NCI-H748 (cell line): Measurements from ENCODE around the gene PEAK3.
A peak's percentile ranks its signal among the peaks of the same experiment; 100 is the strongest.

Experiments
- DNase-seq: peaks from one replicate; lab custom pipeline; 2025; ENCODE audit not compliant: unreplicated experiment; lab: John Stamatoyannopoulos, UW

Gene PEAK3

DNA sequence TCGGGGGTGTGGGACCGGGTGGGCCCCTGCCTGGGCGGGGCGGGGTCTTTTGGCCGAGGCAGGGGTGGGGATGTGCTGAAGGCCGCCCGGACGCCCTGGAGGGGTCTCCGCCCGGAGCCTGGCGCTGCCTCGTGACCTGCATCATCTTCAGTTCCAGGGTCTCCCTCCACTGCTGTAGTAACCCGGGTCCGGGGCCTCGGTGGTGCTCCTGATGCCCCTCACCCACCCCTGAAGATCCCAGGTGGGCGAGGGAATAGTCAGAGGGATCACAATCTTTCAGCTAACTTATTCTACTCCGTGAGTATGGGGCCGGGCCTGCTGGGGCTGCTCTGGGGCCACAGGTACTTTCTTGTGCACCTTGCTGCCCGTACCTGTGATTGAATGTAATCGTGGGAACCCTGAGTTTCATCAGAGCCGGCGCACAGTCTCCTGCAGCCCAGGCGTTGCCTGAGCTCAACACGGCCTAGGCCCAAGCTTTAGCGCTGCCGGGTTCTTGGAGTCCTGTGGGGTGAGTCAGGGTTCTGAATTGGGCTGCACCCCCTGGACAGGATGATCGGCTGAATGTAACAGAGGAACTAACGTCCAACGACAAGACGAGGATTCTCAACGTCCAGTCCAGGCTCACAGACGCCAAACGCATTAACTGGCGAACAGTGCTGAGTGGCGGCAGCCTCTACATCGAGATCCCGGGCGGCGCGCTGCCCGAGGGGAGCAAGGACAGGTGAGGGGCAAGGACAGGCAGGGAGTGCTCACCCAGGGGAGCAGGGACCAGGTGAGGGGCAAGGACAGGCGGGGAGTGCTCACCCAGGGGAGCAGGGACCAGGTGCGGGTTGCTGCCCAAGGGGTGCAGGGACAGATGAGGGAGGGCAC lies 10.5 kb downstream of the PEAK3 start:
- DNase-seq = no peak

DNA sequence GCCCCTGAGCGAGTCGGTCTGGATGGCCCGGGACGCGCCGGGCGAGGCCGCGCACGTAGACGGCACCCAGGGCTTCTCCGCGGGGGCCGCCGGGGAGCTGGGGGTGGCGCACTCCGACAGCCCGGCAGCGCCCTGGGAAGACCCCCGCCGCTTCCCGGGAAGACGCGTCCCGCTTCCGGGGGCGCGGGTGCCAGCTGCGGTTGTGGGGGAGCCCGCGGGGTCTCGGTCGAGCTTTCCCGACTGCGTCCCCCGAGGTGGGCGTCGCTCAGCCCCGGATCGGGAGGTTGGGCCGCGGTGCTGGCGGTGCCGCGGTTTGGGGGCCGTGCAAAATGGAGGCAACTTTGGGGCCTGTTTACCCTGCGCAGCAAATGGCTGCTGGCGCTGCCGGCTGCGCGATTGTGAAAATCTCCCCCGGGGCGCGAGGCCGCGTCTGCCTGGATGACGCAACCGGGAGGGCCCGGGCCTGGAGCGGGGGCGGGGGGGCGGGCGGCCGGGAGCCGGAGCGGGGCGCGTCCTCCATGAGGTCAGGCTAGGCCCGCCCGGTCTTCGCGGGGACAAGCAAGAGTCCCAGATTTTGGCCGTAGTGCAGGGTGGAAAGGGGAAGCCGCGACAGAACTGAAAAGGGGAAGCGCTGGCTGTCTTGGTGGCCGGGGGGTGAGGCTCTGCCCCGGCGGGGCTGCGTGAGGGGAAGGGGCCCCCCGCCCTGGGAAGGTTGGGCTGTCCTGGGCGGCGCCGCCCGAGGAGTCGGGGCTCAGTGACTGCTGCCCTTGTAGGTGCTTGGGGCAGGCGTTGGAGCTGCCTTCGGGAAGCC lies 11.3 kb downstream of the PEAK3 start:
- DNase-seq = peak; percentile 45

DNA sequence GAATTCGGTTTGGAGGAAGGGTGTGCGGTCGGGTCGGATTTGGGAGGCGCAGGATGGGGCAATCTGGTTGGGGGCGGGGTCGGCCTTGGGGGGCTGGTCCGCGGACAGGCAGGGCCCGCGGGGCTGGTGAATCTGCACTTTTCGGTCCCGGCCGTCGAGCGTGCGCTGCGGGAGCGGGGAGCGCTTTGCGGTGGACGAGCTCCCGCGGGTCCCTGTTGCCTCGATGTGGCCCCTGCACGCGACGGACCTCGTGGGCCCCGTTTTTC lies 11.9 kb downstream of the PEAK3 start:
- DNase-seq = no peak

DNA sequence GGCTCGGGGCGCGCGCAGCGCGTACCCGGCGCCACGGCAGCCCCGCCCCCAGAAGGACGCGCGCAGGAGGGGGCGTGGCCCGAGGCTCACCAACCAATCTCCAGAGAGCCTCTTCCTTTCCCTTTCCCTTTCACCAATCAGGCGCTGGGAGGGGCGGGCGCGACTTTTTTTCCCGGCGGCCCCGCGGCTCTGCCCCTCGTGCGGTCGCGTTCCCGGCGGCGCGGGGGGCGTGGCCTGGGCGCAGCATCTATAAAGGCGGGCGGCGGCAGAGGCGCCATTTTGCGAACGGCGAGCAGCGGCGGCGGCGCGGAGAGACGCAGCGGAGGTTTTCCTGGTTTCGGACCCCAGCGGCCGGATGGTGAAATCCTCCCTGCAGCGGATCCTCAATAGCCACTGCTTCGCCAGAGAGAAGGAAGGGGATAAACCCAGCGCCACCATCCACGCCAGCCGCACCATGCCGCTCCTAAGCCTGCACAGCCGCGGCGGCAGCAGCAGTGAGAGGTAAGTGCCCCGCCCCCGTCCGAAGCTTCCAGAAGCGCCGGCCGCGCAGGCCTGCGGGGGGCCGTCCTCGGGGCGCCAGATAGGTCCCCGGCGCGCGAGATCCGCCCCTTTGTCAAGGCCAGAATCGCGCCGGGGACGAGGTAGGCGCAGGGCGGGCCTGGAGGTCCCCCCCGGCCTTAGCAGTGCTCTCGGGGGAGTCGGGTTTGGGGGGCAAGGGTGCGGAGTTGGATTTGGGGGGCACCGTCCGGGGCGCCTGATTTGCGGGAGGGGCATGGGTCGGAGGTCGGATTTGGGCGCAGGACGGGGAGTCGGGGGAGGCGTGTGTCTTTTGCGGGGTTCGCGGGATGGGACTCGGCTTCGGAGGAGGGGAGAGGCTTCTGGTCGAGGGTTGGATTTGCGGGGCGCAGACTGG lies 12.5 kb downstream of the PEAK3 start:
- peak; percentile 91 for DNase-seq

DNA sequence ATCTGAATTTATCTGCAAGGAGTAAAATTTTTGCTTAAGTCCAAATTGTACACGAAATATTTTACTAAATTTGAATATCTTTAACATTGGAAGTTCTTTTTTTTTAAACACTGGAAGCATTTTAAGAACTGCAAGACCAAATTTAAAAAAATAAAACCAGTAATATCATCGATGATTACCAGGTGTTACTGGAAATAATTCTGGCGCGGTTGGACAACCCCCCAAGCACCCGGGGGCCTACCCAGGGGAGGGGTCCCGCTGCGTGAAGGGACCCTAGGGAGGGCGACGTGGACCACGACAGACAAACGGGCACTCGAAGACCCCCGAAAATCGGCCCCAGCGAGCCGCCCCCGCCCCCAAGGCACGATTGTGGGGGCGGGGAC lies 13.1 kb downstream of the PEAK3 start:
- no peak for DNase-seq

DNA sequence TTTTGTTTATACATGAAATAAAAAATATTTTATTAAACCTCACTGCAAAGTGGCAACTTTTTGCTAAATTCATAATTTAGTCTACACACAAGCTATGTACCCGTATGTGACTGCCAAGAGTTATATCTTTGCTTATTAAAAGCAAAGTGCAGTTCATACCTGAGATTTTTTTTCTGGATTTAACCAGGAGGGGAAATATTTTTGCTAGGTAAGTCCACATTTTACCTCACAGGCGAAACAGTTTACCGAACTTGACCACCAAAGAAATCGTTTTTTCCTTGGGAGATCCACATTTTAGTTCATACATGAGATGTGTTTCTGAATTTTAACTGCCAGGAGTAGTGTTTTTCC lies 13.5 kb downstream of the PEAK3 start:
- no peak for DNase-seq

DNA sequence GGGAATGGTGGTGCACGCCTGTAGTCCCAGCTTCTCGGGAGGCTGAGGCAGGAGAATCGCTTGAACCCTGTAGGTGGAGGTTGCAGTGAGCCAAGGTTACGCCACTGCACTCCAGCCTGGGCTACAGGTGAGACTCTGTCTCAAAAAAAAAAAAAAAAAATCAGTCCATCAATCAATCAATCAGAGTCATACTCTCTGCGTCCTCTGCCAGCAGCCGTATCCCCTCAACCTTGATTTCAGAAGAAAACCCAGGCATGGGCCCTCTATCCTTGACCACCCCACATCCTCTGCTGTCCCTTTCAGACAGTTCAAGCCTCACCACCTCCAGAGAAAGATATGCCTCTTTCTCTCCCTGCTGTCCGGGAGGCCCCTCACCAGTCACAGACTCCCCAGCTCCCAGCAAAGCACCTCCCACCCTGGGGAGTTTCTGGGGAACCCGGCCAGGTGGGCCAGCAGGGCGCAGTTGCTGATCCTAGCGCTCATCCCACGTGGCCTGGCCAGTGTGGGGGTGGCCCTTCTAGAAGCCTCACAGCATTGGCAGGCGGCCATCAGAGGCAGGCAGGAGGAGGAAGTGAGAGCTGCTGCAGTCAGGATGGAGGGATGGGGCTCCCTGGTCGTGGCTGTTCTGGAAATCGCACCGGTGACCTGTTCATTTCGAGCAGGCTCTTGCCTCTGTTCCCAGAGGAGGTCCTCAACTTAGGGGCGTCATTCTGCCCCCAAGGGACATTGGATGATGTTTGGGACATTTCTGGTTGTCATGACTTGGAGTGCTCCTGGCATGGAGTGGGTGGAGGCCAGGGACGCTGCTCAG lies 15.6 kb downstream of the PEAK3 start:
- DNase-seq = no peak

DNA sequence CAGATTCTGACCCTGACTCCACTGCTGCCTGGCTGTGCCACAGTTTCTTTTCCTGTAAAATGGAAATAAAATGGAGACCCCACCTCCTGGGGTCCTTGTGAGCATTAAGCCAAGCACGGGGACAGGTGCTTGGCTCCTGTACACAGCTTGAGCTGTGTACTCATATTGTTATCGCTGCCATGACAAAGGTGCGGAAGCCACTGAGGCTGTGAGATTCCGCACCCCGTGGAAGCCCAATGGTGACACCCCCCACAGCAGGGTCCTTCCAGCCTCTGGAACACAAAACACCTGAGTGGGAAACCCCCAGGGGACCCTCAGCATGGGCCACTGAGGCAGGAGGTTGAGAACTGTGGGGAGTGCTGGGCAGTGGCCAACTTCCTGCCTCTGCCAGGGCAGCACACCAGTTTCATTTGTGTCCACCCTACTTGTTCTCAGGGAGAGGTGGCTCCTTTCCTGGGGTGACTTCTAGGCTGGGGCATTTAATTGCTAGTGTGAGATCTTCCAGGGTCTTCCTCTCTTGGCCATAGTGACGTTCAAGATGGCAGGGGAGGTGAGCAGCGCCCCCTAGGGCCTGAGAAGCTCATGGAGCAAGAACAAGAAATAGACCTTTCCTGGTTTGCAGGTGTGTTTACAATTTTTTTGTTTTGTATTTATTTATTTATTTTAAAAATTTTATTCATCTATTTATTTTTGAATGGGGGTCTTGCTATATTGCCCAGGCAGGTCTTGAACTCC lies 20.4 kb downstream of the PEAK3 start:
- DNase-seq = peak; percentile 13

DNA sequence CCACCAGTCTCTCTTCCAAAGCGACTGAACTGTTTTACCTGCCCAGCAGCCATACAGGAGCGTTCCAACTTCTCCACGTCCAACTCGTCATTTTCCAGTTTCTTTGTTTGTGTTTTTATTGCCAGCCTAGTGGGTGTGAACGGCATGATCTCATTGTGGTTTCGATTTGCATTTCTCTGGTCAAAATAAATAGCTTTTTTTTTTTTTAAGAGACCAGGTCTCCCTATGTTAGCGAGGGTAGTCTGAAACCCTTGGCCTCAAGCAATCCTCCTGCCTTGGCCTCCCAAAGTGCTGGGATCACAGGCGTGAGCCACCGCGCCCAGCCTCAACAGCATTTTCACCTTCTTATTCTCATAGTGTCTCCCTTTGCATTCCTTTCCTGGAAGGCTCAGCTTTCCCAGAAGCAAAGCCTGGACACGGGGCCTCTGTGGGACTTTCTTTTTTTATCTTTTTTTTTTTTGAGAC lies 21.6 kb downstream of the PEAK3 start:
- DNase-seq = no peak

DNA sequence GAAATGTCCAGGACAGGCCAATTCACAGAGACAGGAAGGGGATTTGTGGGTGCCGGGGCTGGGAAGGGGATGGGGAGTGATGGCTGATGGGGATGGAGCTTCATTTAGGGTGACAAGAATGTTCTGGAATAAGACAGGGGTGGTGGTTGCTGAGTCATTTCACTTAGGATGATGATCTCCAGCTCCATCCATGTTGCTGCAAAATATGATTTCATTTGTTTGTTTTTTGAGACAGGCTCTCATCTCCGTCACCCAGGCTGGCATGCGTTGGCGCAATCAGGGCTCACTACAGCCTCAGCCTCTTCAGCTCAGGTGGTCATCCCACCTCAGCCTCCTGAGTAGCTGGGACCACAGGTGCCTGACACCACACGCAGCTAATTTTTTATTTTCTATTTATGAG lies 22.6 kb downstream of the PEAK3 start:
- no peak for DNase-seq

DNA sequence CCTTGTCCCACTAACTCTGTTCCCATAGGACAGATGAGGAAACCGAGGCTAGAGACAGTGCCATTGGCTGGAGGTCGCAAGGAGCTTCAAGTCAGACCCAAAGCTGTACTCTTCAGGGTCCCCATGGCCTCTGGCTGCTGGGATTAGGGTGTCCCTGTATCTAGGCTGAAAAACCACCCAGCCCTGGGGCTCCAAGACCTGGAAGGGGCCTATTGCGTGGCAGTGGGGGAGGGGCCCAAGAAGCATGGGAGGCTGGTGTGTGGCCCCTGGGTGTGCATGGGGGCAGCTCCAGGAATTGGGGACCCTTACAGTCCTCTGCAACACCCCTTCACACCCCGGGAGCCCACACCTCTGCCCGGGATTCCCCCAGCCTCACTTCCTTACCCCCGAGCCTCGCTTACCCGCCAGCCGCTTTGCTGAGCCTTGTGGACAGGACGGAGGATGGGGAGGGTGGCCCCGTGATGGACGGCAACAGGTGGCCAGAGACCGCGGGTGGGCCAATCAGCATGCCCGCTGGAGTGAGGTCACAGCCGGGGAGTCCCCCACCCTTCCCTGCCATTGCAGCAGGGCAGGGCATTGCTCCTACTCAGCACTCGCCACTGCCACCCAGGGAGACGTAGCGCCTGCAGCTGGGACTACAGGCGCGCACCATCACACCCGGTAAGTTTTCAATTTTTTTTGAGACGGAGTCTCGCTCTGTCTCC lies 25.8 kb downstream of the PEAK3 start, which contains the start of gene JSRP1:
TSS of gene JSRP1 (minus strand) at position 436 of the 704 bp plus-strand sequence. CDS start 1,103 bp downstream, outside the sequence.
- DNase-seq = no peak

DNA sequence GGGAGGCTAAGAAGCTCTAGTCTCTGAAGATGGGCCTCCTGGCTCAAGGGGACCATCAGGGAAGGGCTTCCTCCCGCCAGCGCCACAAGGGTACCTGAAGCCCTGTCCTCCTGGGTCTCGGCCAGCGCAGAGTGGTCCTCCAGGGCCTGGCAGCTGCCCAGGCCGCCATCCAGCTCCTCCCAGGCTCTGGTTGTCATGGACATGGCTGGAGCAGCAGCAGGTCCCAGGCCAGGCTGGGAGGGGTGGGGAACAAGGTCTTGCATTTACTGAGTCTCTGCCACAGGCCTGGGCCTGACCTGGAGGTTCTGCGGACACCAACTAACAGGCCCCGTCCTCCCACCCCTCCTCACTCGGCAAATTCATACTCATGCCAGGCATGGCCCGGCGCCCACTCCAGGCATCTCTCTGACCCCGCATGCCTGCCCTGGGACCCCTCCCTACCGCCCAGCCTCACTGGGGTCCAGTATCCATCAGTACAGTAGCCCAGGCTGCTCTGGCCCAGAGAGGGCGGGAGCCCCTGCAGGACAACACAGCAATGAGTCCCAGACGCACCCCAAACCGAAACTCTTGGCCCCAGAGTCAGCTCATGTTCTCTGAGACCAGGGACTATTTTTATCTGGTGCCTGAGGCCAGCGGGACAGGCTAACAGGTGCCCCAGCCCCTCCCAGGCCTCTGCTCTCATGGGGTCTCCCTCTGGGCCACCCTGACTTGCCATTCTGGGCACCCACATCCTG lies 26.7 kb downstream of the PEAK3 start:
- DNase-seq = no peak

DNA sequence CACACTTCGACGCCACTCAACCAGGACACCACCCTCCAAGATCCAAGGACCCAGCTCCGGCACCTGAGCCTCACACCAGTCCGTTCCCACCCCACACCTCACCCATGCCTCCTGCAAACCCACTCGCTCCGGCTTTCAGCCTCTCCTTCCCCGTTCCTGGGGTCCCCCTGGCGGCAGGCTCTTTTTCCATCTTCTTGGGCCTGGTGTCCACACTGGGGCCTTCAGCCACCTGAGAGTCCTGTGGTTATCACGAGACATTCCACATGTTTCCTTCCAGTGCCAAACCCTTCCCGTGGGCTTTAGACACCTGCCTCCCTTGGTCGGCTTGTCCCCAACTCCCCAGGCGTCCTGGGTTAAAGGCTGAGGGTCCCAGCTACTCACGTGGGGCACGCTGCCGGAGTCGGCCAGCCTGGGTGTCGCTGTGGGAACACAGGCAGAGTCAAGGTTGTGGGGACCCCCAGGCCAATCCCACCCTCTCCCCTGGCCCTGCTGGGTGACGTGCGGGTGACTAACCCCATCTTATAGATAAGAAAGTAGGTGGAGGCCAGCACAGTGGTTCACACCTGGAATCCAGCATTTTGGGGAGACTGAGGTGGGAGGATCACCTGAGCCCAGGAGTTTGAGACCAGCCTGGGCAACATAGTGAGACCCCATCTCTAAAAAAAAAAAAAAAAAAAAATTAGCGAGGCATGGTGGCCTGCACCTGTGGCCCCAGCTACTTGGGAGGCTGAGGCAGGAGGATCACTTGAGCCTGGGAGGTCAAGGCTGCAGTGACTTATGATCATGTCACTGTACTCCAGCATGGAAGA lies 27.7 kb downstream of the PEAK3 start:
- DNase-seq = no peak

DNA sequence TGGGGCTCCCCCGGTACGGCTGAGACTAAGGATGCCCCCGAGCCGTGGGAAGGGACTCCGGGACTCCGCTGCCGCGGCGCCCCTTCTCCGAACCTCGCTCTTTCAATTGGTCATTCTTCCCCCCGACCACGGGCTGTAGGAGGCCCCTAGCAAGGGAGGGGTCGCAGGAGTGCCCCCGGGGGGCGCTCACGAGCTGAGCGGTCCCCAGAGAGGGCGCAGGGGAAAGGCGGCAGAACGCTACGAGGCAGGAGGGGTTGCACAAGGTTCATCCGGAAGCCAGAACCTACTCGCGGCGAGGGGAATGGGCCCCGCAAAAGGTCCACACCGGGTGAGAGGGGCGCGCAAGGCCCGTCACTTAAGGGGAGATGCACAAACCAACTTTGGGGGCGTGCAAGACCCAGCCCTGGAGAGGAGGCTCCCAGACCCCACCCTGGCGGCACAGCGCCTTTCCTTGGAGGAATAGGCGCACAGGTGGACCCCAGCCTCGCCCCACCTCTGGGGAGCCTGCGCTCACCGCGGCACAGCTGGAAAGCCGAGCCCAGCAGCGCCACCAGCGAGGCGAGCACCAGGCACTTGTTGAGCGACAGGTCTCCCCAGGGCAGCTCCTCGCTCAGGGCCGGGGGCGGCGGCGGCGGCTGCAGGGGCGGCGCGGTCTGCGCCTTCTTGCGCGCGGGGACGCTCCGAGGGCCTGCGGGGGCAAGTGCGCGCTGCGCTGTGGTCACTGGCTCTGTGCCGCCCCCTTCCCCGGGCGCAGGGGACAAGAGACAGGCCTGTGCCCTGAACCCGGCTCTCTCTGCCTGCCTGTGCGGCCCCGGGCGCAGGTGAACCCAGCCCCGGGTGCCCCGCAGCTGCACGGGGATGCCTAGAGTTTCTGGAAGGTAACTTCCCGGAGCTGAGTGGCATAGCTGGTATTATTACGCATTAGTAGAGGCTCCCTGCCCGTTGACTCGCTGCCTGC lies 28.6 kb downstream of the PEAK3 start:
- DNase-seq = peak; percentile 16

DNA sequence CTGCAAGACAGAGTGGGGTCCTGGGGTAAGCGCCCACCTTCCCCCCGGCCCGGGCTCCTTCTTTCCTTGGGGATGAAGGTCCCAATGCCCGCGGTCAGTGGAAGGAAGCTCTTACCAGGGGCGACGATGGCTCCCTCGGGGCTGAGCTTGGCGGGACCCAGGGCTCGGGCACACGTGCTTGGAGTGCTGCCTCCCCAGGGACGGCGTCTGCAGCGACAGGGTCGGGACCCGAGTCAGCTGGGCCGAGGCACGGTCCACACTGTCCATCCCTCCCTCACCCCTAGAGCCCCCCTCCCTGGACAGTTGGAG lies 29.2 kb downstream of the PEAK3 start:
- DNase-seq = no peak

DNA sequence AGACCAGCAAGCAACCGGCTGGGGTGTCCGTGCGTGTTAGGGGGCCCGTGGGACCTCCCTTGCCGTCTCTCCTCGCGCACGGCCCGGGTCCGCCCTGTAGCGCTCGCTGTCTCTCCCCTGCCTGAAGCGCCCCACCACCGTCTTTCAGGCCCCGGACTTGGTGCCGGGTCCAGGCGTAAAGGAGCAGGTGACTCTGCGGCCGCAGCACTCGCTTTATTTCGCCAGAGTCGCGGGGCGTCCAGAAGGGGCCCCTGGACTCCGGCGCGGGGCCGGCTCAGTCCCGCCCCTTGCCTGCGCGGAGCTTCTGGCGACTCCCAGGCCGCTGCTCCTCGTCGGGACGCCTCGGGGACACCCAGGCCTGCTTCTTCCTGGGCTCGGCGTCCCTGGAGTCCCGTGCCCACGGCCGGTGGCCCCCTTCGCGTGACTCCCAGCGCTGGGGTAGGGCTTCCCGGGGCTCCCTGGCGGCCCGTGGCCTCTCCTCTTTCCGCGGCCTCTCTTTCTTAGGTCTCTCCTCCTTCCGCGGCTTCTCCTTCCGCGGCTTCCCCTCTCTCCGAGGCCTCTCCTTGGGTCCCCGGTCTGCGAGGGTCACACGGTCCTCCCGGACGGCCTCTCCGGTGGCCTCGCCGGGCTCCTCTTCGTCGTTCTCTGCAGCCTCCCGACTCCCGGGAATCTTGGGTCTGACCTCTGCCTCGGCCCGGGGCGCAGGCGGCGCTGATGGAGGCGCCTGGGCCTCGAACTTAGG lies 29.7 kb downstream of the PEAK3 start:
- DNase-seq = no peak
